ENCODE data around the gene TRIM27. TPM values are rescaled to one million over a fixed set of nuclear protein-coding genes. Genes with fewer than 3 reads are reported as not detected.
"Not testable (repeated sequence)": the region's sequence is repeated elsewhere in the genome, so short reads cannot be mapped to it uniquely, and the experiment has no call there.

TRIM27 gene
- total RNA-seq, 1 donor from 2014 or later, result 50.0 TPM

DNA sequence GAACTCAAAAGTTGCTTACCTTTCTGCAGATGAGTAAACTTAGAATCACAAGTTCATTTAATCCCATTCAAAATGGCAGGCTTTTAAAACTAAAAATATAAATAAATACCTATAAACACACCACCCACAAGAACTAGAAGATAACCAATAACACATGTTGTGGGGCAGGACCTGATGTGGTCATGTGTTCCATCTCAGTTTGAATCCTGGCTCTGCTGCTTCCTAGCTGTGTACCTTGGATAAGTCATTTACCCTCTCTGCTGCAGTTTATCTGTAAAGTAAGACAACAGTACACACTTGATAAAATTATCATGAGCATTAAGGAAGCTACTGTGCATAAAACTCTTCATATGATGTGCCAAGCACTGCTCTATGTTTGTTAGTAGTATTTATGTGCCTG, 22.0 kb downstream of the TRIM27 start:
- ATAC-seq (no peak), DNase-seq (ENCODE audit: low spot score) (no peak)
- intact Hi-C loops (cut with DNase I), result no loop called here

DNA sequence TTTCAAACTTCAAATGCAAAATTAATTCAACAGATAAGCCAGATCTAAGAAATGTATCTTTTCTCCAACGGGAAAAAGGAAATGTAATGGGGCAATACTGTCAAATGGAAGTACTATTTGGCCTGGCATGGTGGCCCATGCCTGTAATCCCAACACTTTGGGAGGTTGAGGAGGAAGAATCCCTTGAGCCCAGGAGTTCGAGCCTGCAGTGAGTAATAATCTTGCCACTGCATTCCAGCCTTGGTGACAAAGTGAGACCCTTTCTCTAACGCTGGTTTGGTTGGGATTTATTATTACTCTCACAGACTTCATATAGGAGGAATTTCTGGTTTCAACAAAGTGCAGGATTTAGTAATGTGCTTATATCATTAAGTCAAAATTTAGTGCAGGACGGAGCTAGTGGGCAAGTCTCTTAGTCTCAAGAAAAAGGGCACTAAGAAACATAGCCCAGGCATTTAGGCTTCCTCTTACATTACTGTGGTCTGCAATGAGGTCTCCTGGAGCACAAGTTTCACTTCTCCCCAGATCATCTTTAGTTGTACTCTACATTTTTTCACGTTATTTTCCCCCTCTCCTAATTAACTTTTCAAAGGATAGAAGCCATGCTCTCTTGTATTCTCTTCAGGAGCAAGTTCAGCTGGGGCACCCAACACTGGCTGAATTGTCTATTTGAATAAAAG, 23.1 kb downstream of the TRIM27 start:
- intact Hi-C loops (cut with DNase I), result no loop called here
- no peak for ATAC-seq
- DNase-seq (ENCODE audit: low spot score), result no peak

DNA sequence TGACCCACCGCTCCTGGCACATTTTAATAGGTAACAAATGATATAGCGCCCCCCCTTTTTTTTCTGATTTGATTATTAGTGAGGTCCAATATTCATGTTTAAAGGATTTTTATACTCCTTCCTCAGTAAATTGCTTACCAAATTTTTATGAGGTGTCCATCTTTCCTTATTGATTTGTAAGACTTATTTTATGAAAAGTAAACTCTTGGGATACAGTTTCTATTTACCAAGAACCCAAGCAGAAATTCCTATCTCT, 25.1 kb downstream of the TRIM27 start:
- ATAC-seq (no peak), DNase-seq (ENCODE audit: low spot score) (no peak)
- intact Hi-C loops (cut with DNase I), result no loop called here

DNA sequence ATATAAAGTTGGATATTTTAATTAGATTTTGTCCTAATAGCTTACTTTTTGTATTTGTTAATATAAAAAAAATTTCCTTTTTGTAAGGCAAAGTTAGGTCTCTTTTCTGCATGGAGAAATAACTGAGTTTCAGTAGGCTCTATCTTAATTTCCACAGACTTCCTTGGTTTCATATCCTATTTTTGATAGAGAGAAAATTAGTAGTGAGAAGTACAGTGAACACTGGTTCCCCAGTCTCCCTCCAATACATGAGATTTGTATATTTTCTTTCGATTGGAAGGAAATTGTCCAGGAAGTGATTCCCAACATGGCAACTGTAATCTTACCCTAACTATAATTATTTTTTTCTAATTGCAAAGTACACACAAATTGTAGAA, 26.4 kb downstream of the TRIM27 start:
- ATAC-seq, result no peak
- intact Hi-C loops (cut with DNase I), result no loop called here

DNA sequence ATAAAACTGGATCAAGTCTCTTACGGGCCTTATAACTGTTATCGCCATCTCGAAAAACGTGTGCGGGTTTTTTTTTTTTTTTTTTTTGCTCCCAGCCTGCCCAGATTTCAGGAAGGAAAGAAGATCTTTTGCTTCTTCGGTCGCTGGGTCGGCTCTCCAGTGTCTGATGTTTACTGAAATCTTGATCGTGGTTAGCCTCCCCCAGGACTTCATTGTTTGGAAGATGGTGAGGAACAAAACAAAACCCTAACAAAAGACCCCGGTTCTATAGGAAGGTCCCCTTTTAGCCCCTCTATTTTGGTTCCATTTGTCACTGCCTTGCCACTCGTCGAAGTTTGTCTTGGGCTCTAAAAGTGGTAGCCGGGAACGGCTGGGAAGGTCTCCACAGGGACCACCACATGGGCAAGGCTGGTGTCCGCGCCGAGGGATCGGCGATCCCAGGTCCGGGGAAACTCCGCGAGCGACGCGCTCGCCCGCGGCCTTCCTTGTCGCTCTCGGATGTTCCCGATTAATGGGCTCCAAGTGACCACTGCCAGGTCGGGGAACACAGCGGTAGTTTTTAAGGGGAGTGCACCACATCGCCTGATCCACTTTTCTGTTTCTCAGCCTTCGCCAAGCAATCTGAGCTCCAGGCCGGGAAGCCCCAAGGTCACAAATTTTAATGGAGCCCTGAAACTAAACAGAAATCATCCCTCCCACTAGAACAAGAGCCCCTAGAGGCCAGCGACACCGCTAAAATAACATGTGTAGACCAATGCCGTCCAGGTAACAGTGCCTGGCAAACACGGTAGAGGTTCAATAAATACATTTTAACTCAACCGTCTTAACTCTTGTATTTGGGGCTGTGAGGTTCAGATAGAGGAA, 27.0 kb downstream of the TRIM27 start:
- intact Hi-C loops (cut with DNase I), result no loop called here
- ATAC-seq (peak; percentile 38), DNase-seq (ENCODE audit: low spot score) (peak; percentile 75)

More for the DNA sequence above, 26.4 kb downstream of the TRIM27 start:
- no peak for DNase-seq (ENCODE audit: low spot score)

DNA sequence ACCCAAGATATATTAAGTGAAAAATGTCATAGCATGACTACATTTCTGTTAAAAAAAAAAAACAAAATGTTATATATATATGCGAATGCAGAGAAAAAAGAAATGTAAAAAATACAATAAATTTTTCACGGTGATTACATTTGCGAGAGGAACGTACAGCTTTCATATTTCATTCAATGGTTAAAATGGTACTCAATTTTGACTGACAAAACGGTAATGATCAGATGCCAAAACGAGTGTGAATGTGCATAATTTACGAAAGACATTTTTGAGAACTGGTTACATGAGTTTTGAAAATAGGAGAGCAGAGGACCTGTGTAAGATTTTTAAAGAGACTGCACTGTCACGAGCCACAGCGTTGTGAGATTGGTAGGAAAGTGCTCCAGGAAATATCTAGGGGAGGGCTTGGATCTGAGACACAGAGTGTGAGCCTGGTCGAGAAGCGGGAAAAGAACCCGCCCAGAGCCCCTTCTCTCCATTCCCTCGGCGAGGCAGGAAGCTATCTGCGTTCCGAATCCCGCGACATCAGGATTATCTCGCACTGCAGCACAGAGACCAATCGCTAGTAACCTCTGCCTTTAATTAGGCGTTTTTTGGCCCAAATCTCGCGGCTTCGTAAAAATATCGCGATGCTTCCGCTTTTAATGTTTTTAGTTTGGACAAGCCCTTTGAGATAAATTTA, 28.5 kb downstream of the TRIM27 start:
- DNase-seq (ENCODE audit: low spot score) (peak; percentile 96), ATAC-seq (peak; percentile 95)
- intact Hi-C loops (cut with DNase I), result no loop called here

DNA sequence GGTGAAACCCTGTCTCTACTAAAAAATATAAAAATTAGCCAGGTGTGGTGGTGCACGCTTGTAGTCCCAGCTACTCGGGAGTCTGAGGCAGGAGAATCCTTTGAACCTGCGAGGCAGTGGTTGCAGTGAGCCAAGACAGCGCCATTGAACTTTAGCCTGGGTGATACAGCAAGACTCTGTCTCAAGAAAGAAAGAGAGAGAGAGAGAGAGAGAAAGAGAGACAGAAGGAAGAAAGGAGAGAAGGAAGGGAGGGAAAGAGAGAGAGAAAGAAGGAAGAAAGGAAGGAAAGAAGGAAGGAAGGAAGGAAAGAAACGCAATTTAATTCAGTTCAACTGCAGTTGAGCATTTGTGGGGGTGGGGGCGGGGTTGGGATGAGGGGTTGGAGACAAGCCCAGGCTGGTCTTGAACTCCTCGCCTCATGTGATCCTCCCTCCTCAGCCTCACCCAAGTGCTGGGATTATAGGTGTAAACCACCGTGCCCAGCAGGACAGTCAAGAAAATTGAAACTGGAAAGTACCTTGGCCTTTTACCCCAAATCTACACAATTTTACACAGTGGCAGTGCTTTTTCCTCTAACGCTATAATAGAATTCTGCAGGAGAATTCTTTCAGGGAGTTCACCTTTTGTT, 30.5 kb downstream of the TRIM27 start:
- ATAC-seq (no peak), DNase-seq (ENCODE audit: low spot score) (no peak)
- intact Hi-C loops (cut with DNase I), result no loop called here

DNA sequence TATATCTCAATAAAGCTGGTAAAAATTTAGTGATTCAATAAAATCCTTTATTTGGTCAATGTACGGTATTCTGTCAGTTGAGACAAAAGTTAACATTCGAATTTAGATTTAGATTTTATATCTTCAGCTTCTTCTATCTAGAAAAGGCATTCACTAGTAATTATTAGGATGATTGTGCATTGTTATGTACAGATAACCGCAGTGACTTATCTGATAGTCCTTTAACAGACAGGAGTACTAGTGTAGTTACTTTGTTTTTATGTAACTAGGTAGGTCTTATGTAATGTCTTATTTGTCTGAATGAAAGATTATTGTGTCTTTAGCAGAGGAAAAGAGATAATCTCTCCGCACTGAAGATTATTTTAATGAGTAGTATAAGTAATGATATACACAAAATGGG, 31.3 kb downstream of the TRIM27 start:
- intact Hi-C loops (cut with DNase I), result no loop called here
- DNase-seq (ENCODE audit: low spot score), result no peak
- no peak for ATAC-seq

DNA sequence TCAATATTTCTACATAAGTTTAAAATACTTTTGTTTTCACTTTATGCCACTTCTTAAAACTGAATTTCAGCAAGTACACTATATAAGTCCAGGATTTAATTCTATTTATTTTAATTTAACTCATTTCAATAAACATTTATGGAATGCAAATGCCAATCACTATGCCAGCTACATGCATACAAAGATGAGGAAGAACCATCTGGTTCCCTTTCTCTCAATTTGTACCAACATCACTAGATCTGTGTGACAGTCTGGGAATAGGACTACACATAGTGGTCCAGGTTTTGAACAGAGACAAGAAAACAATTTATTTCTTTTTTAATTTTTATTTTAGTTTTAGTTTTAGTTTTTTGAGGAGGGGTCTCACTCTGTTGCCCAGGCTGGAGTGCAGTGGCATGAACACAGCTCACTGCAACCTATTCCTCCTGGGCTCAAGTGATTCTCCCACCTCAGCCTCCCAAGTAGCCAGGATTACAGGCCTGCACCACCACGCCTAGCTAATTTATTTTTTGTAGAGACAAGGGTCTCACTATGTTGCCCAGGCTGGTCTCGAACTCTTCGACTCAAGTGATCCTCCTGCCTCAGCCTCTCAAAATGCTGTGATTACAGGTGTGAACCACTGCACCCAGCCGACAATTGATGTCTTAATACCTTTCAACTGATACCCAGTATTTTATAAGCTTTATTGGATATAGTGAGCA, 35.8 kb downstream of the TRIM27 start:
- ATAC-seq (no peak), DNase-seq (ENCODE audit: low spot score) (no peak)
- intact Hi-C loops (cut with DNase I), result no loop called here

DNA sequence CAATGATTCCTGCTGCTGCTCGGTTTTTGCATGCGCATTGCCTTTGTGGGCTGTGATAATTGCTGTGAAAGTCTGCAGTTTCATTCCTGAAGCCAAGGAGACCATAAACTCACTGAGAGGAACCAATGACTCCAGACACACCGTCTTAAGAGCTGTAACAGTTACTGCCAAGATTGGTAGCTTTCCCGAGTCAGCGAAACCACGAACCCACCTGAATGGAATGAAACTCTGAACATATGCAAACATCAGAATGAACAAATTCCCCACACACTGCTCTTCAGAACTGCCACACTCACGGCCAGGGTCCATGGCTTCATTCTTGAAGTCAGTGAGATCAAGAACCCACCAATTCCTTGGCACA, 37.7 kb downstream of the TRIM27 start:
- ATAC-seq (no peak), DNase-seq (ENCODE audit: low spot score) (no peak)
- intact Hi-C loops (cut with DNase I), result no loop called here

DNA sequence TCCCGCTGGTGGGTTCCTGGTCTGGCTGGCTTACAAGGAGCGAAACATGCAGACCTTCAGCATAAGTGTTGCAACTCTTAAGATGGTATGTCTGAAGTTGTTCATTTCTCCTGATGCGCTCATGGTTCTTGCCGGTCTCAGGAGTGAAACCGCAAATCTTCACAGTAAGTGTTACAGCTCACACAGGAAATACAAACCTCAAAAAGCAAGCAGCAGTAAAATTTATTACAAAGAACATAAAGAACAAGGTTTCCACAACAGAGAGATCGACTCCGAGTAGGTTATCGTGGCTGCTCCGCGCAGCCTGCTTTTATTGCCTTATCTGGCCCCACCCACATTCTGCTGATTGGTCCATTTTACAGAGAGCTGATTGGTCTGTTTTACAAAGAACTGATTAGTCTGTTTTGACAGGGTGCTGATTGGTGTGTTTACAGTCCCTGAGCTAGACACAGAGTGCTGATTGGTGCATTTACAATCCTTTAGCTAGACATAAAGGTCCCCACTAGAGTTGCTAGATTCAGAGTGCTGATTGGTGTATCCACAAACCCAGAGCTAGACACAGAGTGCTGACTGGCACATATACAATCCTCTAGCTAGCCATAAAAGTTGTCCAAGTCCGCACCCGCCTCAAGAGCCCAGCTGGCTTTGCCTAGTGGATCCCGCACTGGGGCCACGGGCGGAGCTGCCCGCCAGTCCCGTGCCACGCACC, 39.2 kb downstream of the TRIM27 start:
- intact Hi-C loops (cut with DNase I), result no loop called here
- ATAC-seq, result no peak

DNA sequence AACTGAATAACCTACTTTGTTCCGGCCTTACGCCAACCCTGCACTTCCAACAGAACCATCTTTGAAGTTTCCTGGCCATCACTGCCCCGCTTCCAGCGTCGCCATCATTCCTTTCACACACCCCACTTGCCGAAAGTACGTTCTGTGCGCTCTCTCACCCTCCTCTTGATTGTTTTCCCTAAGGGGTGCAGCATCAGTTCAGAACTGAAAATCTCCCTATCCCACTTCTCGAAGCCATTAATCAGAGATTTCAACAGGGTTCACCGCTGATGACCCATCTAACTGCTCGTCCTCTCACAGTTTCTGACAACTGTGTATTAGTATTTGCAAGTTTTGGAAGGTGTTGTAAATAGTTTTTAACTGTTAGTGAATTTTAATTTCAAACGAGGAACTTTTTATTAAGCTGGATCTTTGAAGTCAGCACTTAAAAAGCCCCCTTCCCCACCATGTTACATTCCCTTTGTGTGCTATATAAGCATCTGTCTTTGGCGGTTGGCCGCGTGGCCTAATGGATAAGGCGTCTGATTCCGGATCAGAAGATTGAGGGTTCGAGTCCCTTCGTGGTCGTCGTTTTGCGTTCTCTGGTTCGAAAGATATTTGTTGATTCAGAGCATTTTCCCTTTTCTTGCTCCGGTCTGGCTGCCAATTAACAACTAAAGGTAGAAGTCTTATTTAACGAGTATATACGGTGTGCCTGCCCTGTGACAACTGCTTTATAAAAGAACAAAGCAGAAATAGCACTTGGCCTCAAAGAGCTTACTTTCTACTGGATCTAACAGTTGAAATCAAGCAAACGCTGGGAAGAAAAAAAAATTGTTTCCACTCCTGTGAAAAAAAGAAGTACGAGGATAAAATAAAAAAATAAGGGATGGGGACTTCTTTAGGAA, 42.6 kb downstream of the TRIM27 start:
- intact Hi-C loops (cut with DNase I), result no loop called here
- DNase-seq (ENCODE audit: low spot score), result peak; percentile 91

More for the DNA sequence above, 39.2 kb downstream of the TRIM27 start:
- DNase-seq (ENCODE audit: low spot score), result no peak

DNA sequence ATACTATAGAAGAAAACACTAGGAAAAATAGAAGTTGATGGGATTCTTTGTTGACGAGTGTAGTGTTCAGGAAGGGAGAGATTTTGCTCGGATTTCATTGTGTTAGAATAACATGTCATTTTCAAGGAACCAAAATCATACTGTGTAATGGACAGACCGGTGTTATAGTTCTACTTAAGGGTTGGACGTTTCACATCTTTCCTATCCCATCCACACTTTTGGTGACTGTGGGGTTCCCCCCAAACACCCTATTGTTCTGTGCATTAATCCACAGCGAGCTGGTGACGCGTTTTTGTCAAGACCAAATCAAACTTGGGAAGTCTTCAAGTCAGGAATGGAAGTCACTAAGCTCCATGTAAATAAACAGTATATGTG, 43.3 kb downstream of the TRIM27 start:
- DNase-seq (ENCODE audit: low spot score) (no peak), ATAC-seq (peak; percentile 49)
- intact Hi-C loops (cut with DNase I), result no loop called here

More for the DNA sequence above, 42.6 kb downstream of the TRIM27 start:
- peak; percentile 94 for ATAC-seq

DNA sequence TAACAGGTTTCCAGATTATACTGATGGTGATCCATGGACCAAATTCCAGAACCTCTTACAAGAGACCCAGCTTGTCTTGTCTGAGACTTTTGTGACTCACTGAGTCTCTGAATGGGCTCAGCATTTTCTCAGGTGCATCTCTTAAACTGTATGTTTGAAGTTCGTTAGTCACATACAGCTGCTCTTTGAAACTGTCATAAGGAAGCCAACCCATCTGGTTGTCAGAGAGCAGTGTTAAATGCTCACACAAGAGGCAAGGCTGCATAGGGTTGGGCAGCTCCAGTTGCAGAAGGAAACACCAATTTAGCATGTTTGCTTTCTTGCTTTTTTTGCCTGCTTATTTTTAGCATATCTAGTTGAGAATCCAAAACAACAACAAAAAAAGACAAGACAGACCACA, 47.1 kb downstream of the TRIM27 start:
- no peak for DNase-seq (ENCODE audit: low spot score)
- no peak for ATAC-seq
- intact Hi-C loops (cut with DNase I), result no loop called here

DNA sequence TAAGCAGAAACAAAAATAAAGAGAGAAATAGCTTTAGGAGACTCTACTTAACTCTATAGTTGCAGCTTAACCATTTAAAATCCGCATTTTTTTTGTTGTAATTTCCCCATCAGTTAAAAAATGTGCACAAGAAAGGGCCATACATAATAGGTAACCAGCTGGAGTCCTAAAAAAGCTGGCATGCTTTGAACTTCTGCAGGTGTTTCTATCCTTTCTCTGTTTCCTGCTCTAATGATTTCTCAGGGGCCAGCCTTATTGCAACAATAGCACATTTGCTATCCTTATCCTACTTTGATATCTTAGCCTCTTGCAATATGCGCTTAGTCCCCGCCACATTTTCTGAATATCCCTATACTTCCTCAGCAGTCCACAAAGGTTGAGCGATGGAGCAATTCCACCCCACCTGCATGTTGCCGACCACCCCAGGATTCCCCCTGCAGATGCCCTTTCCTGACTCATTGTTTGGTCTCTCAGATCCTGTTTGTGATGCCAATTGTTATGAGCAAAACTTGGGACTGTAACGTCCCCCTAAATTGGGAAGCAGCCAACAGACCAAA, 48.5 kb downstream of the TRIM27 start:
- intact Hi-C loops (cut with DNase I), result no loop called here
- DNase-seq (ENCODE audit: low spot score), result no peak
- no peak for ATAC-seq

DNA sequence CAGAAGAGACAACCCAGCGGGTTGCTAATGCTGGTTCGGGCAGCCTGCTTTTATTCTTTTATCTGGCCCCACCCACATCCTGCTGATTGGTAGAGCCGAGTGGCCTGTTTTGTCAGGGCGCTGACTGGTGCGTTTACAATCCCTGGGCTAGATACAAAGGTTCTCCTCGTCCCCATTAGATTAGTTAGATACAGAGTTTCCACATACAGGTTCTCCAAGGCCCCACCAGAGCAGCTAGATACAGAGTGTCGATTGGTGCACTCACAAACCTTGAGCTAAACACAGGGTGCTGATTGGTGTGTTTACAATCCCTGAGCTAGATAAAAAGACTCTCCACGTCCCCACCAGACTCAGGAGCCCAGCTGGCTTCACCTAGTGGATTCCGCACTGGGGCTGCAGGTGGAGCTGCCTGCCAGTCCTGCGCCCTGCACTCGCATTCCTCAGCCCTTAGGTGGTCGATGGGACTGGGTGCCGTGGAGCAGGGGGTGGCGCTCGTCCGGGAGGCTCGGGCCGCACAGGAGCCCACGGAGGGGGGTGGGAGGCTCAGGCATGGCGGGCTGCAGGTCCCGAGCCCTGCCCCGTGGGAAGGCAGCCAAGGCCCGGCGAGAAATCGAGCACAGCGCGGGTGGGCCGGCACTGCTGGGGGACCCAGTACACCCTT, 51.5 kb downstream of the TRIM27 start:
- intact Hi-C loops (cut with DNase I); ATAC-seq; DNase-seq (ENCODE audit: low spot score): not testable (repeated sequence)

All from sciatic nerve (tissue), 2 donors.